Natural killer cell treated with Interleukin-12 subunit alpha and Interleukin-12 subunit beta and Interleukin-15 and Interleukin-18, amount 100 ng/mL, for 72 hours (primary cell): ENCODE results near the gene HOMER2. TPM values are rescaled to one million over a fixed set of nuclear protein-coding genes. Genes with fewer than 3 reads are reported as not detected.
"Not testable (repeated sequence)": the region's sequence is repeated elsewhere in the genome, so short reads cannot be mapped to it uniquely, and the experiment has no call there.

Experiments used
- ATAC-seq, 2 donors: fragments of 150-1000 bp; cut with Tn5 transposase in 1 of 2; sonication (Bioruptor Pico), chemical (Tn5 transposase) in 1 of 2; 2 replicates each; pipeline ENCODE4 v1.10.0; 2021
- DNase-seq: peaks from one replicate; pipeline ENCODE4 v3.0.0; 2022; ENCODE audit warnings: low spot score
- H3K27ac Mint-ChIP-seq, 2 donors: 1 replicate in 1 of 2; 2 replicates in 1 of 2; pipeline ENCODE4 v1.8.0; 2022; ENCODE audit warnings: mixed read lengths in 2 of 2, mild to moderate bottlenecking in 1 of 2, moderate library complexity in 1 of 2
- H3K27me3 Mint-ChIP-seq, 2 donors: 1 replicate in 1 of 2; 2 replicates in 1 of 2; pipeline ENCODE4 v1.8.0; 2022; ENCODE audit warnings: mixed read lengths in 2 of 2
- H3K36me3 Mint-ChIP-seq: one replicate; pipeline ENCODE4 v1.8.0; 2022; ENCODE audit warnings: mixed read lengths
- H3K4me1 Mint-ChIP-seq, 2 donors: 1 replicate in 1 of 2; 2 replicates in 1 of 2; pipeline ENCODE4 v1.8.0; 2022; ENCODE audit warnings: low read depth in 2 of 2, mixed read lengths in 2 of 2, mild to moderate bottlenecking in 1 of 2
- H3K4me3 Mint-ChIP-seq: one replicate; pipeline ENCODE4 v1.8.0; 2022; ENCODE audit warnings: mixed read lengths
- H3K9me3 Mint-ChIP-seq: 2 replicates; pipeline ENCODE4 v1.8.0; 2022; ENCODE audit warnings: mixed read lengths
- total RNA-seq, 2 donors: library from RNA; stranded (reverse); gene quantifications; one replicate each; pipeline ENCODE4 v1.2.3, GENCODE V29; 2022

The HOMER2 gene
- total RNA-seq, 2 donors from 2014 or later, result 3.1 to 4.5 TPM

DNA sequence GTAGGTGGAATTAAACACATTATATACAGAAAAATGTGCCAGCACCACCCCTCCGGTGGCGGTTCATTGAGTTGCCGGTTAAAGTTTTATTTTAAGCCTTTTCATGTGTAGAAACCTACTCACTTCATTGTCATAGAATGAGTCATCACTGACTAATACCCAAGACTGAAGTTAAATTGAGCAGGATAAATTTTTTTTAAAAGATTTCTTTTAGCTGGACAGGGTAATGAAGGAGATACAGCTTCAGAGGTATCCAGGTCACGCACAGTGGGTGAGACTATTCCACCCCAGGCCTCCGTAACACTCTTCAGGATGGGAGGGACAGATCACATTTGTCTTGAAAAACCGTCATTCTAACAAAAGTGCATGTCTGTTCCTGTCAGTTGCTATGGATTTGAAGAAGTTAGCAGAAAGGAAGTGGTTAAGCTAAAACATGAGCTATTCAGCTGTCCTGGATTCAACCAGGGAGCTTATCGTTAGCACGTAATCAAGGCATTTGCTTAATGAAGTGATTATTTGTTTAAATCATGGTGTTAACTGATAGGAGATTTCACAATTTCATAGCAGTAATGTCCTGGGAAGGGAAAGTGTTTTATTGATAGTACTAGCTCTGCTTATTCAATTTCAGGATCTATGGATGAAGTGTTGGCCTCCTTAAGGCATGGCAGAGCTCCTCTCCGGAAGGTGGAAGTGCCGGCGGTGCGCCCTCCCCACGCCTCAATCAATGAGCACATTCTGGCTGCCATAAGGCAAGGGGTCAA is 119.7 kb downstream of the HOMER2 start:
- DNase-seq (no peak), ATAC-seq (peak; percentile 64 to 81)
- H3K36me3 Mint-ChIP-seq, result peaks cover 53% of the 10 kb centered on the region
- peak overlapping the region; percentile 80 to 91 for H3K27ac Mint-ChIP-seq
- H3K4me3 Mint-ChIP-seq, result peak overlapping the region; percentile 84
- H3K4me1 Mint-ChIP-seq, result peaks cover 41 to 45% of the 10 kb centered on the region in 2 donors
- no peaks in the 10 kb centered on the region for H3K27me3 Mint-ChIP-seq
- H3K9me3 Mint-ChIP-seq, result no peaks in the 10 kb centered on the region

DNA sequence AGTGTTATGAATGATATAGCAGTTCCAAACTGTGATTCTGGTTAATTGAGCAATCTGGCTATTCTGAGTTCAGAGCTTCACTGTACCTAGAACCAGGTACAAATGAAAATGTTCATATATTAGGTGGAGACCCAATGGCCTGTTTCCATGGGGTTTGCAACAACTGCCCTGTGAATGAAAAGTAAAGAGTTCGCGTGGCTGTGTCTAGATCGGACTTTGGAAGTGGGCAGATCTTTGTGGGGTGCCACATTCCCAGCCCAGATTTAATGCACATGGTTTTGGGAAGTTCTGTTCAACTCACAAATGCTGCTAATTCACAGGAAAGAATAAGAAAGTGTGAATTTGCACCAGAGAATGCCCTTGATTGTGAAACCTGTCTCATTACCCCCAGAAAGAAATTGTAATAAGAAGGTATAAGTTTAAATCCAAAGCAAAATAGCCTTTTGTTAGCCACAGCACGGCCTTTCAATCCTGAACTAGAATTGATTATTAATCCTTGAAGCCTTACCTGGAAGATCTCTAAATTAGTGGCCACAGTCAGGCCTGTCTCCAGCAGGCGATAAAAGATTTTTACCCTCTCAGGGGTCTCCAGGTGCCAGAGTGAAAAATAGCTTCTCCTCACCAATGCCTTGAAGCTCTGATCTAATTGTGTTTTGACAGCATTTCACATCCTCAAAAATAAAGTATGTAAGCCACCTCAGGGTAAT is 120.5 kb downstream of the HOMER2 start:
- peaks cover 41 to 47% of the 10 kb centered on the region in 2 donors for H3K4me1 Mint-ChIP-seq
- no peaks in the 10 kb centered on the region for H3K27me3 Mint-ChIP-seq
- peaks cover 50% of the 10 kb centered on the region for H3K36me3 Mint-ChIP-seq
- no peak for DNase-seq
- no peaks in the 10 kb centered on the region for H3K9me3 Mint-ChIP-seq
- peak in 1 of 2 donors; percentile 16 for ATAC-seq
- H3K27ac Mint-ChIP-seq, result peak overlapping the region; percentile 80 to 91
- H3K4me3 Mint-ChIP-seq, result peak overlapping the region; percentile 84

DNA sequence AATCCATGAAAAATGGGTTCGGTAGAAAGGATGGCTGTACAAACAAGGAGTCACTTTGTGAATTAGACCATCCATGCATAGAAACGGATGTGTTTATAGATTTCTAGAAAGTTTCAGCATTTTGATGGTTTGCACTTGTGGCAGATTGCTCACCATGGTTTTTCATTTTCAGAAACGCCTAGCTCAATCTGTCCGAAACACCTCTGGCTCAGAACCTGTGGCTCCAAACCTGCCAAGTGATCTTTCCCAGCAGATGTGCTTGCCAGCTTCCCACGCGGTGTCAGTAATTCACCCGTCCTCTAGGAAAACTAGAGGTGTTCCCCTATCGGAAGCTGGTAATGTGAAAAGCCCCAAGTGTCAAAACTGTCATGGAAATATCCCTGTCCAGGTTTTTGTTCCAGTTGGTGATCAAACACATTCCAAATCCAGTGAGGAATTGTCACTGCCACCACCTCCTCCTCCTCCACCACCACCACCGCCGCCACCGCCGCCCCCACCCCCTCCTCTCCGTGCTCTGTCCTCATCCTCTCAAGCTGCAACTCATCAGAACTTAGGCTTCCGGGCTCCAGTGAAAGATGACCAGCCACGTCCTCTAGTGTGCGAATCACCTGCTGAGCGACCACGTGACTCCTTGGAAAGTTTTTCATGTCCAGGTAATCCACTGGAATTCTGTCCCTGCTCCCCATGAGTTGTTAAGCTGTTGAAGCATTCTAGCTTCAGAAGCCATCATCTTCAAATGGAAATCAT is 121.9 kb downstream of the HOMER2 start:
- Mint-ChIP-seq H3K9me3 (no peaks in the 10 kb centered on the region), H3K27me3 (no peaks in the 10 kb centered on the region), H3K36me3 (peaks cover 51% of the 10 kb centered on the region), H3K4me1 (peaks cover 34 to 47% of the 10 kb centered on the region in 2 donors), H3K27ac (no peak overlapping the region), H3K4me3 (no peak overlapping the region)
- no peak for DNase-seq
- no peak for ATAC-seq

DNA sequence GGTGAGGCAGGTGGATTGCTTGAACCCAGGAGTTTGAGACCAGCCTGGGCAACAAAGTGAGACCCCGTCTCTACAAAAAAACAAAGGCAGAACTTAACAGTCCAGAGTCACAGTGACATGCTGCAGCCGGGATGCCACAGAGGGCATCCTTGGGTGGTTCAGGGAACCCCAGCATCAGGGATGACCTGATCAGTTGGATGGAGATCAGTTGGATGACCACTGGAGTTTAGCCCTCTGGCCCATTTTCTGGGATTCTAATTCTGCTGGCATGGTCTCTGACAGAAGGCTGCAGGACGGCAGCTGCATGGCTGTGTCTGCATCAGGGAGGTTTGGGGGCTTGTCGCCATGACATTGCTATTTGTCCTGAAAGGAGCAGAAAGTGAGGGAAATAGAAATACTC is 123.3 kb downstream of the HOMER2 start:
- no peak overlapping the region for H3K4me3 Mint-ChIP-seq
- ATAC-seq, result no peak
- H3K27me3 Mint-ChIP-seq, result no peaks in the 10 kb centered on the region
- DNase-seq, result no peak
- H3K9me3 Mint-ChIP-seq, result no peaks in the 10 kb centered on the region
- peaks cover 51% of the 10 kb centered on the region for H3K36me3 Mint-ChIP-seq
- peak overlapping the region; percentile 64 to 74 for H3K27ac Mint-ChIP-seq
- H3K4me1 Mint-ChIP-seq, result peaks cover 34 to 47% of the 10 kb centered on the region in 2 donors

DNA sequence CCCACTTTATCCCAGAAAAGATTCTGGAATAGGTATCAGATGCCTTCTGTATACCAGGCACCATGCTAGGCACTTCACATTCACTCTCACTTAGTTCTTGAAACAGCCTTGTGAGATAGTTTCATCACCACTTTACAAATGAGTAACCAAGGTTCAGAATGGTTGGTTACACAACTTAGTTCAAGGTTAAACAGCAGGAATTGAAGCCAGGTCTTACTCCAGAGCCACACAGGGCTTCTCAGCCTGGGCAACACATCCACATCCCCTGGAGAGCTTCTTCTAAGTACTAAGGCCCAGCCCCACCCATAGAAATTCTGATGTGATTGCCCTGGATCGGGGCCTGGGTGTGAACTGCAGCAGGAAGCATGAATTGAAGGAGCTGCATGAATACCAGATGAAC is 124.4 kb downstream of the HOMER2 start:
- ATAC-seq, result peak; percentile 74 to 79

DNA sequence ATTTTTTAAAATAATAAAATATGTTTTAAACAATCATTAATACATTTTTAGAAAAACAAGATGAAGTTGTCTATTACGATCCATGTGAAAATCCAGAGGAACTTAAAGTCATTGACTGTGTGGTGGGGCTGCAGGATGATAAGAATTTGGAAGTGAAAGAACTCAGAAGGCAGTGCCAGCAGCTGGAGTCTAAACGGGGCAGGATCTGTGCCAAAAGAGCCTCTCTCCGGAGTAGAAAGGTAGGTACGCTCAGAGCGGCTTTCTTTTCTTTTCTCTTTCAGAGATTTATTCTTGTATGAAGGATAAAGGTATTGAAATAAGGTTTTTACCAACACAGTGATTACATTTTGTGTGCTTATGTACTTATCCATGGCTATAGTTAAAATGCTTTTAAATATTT is 129.5 kb downstream of the HOMER2 start:
- H3K36me3 Mint-ChIP-seq, result peaks cover 31% of the 10 kb centered on the region

More for the DNA sequence above, 124.4 kb downstream of the HOMER2 start:
- Mint-ChIP-seq H3K9me3 (no peaks in the 10 kb centered on the region), H3K4me1 (peaks cover 31 to 43% of the 10 kb centered on the region in 2 donors), H3K27ac (peak overlapping the region; percentile 64 to 74), H3K27me3 (no peaks in the 10 kb centered on the region), H3K36me3 (peaks cover 47% of the 10 kb centered on the region), H3K4me3 (peak overlapping the region; percentile 5)
- no peak for DNase-seq

DNA sequence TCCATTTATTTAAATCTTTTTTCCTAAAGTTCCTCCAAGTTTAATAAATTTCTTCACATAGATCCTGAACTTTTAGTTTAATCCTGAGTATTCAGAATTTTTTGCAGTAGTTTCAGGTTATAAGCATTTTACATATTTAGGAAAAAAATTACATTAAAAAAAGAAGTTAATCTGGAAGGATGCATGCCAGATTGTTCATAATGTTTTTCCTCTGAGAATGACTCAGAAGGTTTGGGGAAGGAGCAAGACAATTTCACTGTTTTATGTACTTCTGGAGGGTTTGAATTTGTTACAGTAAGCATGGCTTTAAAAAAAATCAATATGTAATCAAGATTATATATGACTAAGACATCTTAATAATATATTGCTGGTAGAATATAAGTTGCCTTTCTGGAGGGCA is 130.7 kb downstream of the HOMER2 start:
- H3K4me3 Mint-ChIP-seq, H3K9me3 Mint-ChIP-seq, H3K27me3 Mint-ChIP-seq, DNase-seq, H3K27ac Mint-ChIP-seq, ATAC-seq: not testable (repeated sequence)
- Mint-ChIP-seq H3K36me3 (peaks cover 33% of the 10 kb centered on the region), H3K4me1 (peaks cover 5 to 14% of the 10 kb centered on the region in 2 donors)

More for the DNA sequence above, 129.5 kb downstream of the HOMER2 start:
- Mint-ChIP-seq H3K27me3 (no peaks in the 10 kb centered on the region), H3K4me1 (peaks cover 5 to 18% of the 10 kb centered on the region in 2 donors), H3K27ac (no peak overlapping the region), H3K9me3 (no peaks in the 10 kb centered on the region), H3K4me3 (no peak overlapping the region)
- DNase-seq, result no peak
- ATAC-seq, result no peak

DNA sequence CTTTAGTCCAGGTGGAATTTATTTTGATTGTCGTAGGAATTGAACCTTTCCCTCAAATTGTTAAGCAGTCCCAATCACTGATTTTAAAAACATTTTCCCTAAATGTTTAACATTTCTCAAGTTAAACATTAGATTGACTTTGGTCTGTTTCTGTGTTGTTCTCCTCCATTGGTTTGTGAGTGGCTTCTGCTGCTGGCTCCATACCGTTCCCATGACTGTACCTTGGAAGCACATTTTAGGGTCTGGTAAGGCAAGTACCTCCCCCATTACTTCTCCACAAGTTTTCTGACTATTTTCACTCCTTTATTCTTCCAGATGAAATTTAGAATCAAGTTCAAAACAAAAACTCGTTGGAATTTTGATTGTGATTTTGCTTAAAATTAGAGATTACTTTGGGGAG is 131.1 kb downstream of the HOMER2 start:
- Mint-ChIP-seq H3K36me3 (peaks cover 35% of the 10 kb centered on the region), H3K4me1 (peaks cover 7 to 14% of the 10 kb centered on the region in 2 donors)
- H3K27ac Mint-ChIP-seq, H3K9me3 Mint-ChIP-seq, ATAC-seq, H3K27me3 Mint-ChIP-seq, DNase-seq, H3K4me3 Mint-ChIP-seq: not testable (repeated sequence)

DNA sequence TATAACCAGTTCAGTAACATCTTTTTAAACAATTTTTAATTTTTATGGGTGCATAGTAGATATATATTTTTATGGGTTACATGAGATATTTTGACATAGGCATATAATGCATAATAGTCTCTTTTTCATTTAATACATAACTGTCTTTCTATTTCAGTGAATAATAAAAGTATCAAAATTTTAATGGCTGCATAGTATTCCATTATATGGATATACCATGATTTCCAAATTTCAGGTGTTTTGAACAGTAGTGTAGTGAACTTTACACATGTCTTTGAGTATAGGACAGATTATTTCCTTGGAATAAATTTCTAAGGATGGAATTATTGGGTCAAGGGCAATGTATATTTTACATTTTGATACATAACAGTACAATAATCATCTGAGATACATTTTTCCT is 132.4 kb downstream of the HOMER2 start:
- Mint-ChIP-seq H3K27ac (no peak overlapping the region), H3K4me3 (no peak overlapping the region), H3K27me3 (no peaks in the 10 kb centered on the region), H3K4me1 (peaks cover 14 to 15% of the 10 kb centered on the region in 2 donors), H3K9me3 (no peaks in the 10 kb centered on the region), H3K36me3 (peaks cover 37% of the 10 kb centered on the region)
- DNase-seq, result no peak
- no peak for ATAC-seq

DNA sequence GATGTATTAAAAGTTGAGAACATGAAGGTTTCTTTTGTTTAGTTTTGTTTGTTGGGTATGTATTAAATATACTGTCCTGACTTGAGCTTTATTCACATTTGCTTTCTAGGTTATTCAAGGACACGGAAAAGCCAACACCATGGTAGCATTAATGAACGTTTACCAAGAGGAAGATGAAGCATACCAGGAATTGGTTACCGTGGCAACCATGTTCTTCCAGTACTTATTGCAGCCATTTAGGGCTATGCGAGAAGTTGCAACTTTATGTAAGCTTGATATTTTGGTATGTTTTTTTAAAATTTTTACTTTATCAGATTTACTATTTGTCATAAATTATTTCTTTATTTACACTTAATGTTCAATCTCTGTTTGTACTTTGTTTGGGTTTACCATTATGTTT is 139.5 kb downstream of the HOMER2 start:
- peak overlapping the region; percentile 81 to 92 for H3K27ac Mint-ChIP-seq
- ATAC-seq (no peak), DNase-seq (no peak)
- H3K27me3 Mint-ChIP-seq, result no peaks in the 10 kb centered on the region
- no peaks in the 10 kb centered on the region for H3K9me3 Mint-ChIP-seq
- H3K4me1 Mint-ChIP-seq, result peaks cover 29 to 39% of the 10 kb centered on the region in 2 donors
- H3K36me3 Mint-ChIP-seq, result peaks cover 24% of the 10 kb centered on the region
- peak overlapping the region; percentile 92 for H3K4me3 Mint-ChIP-seq

DNA sequence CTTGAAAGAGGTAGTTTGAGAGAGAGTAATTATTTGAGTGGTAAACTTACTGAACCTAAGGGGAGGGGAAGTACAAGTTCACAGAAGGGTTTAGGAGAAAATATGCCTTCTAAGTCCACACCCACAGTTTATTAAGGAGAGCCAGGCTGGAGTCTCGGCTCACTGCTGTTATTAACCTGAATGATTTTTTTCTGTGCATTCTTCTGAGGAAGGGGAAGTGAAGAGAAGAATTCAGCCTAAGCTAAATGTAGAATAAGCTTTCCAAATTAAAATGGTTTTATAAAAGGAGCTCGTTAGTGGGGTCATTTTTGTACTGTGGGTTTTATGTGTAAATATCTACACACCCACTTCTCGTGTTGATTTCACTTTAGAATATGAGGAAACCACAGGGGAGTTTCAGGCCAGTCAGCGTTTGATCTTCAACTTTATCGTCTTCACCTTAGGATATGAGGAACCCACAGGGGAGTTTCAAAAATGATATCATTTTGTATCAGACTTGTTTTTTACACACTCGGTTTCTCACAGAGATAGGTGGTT is 141.6 kb downstream of the HOMER2 start:
- H3K27ac Mint-ChIP-seq, result peak overlapping the region; percentile 81 to 92
- ATAC-seq (no peak), DNase-seq (peak; percentile 72)
- H3K36me3 Mint-ChIP-seq, result peaks cover 13% of the 10 kb centered on the region
- peaks cover 29 to 34% of the 10 kb centered on the region in 2 donors for H3K4me1 Mint-ChIP-seq
- peak overlapping the region; percentile 92 for H3K4me3 Mint-ChIP-seq
- no peaks in the 10 kb centered on the region for H3K9me3 Mint-ChIP-seq
- no peaks in the 10 kb centered on the region for H3K27me3 Mint-ChIP-seq

DNA sequence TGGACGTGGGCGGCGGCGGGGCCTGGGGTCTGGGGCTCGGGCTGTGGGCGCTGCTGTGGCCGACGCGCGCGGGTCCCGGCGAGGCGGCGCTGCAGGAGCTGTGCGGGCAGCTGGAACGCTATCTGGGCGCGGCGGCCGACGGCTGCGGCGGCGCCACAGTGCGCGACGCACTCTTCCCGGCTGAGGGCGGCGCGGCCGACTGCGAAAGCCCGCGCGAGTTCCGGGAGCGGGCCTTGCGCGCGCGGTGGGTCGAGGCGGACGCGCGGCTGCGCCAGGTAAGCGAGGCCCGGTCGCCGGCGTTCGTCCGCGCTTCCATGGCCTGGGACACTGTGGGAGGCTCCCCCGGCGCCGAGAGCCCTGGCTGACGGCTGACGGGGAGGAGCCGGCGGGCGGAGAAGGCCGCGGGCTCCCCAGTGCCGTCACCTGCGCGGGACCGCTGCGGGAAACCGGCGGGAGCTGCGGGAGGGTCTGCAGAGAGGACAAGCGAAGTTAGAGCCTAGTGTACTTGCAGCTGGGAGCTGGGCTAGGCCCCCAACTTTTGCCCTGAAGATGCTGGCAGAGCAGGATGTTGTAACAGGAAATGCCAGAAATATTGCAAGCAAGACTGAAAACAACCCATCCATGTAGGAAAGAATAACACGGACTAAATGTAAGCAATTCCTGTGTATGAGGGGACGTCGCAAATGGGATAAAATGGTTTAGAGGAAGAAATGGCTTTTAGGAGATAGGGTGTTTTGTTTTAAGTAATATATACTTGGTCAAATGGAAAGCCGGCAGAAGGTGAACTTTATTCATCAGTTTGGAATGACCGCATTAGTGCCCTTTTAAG is 142.2 kb downstream of the HOMER2 start:
- Mint-ChIP-seq H3K27ac (peak overlapping the region; percentile 81 to 92), H3K9me3 (no peaks in the 10 kb centered on the region), H3K27me3 (no peaks in the 10 kb centered on the region), H3K4me3 (peak overlapping the region; percentile 92), H3K36me3 (peaks cover 7% of the 10 kb centered on the region), H3K4me1 (peaks cover 27 to 29% of the 10 kb centered on the region in 2 donors)
- ATAC-seq, result peak; percentile 44 to 58
- no peak for DNase-seq
